ENCODE data around the gene DPYD. TPM values are rescaled to one million over a fixed set of nuclear protein-coding genes. Genes with fewer than 3 reads are reported as not detected.

DPYD gene
- total RNA-seq, 2 donors from 2014 or later = 9.2 to 17.5 TPM

- no peaks in the 10 kb centered on the region for H3K9me3 Mint-ChIP-seq
- no peak overlapping the region for H3K27ac Mint-ChIP-seq
- H3K36me3 Mint-ChIP-seq (ENCODE audit: low read depth) = no peaks in the 10 kb centered on the region
- no peaks in the 10 kb centered on the region for H3K27me3 Mint-ChIP-seq (ENCODE audit: insufficient read depth)
- Histone ChIP-seq H3K36me3 (ENCODE audit: control insufficient read depth, insufficient read depth, low read length) (no peaks in the 10 kb centered on the region), H3K4me1 (ENCODE audit: control insufficient read depth, insufficient read depth, low read length) (peaks cover 10% of the 10 kb centered on the region), H3K4me3 (ENCODE audit: low read length) (no peak overlapping the region), H3K27me3 (ENCODE audit: control insufficient read depth, insufficient read depth, low read length, poor library complexity, severe bottlenecking) (no peaks in the 10 kb centered on the region), H3K9me3 (ENCODE audit: control insufficient read depth, low read length) (no peaks in the 10 kb centered on the region), H3K9ac (ENCODE audit: extremely low read depth, low read length, poor library complexity, severe bottlenecking) (no peak overlapping the region), H3K27ac (ENCODE audit: low read depth, low read length) (no peak overlapping the region)
- TF ChIP-seq, protein P1, sequence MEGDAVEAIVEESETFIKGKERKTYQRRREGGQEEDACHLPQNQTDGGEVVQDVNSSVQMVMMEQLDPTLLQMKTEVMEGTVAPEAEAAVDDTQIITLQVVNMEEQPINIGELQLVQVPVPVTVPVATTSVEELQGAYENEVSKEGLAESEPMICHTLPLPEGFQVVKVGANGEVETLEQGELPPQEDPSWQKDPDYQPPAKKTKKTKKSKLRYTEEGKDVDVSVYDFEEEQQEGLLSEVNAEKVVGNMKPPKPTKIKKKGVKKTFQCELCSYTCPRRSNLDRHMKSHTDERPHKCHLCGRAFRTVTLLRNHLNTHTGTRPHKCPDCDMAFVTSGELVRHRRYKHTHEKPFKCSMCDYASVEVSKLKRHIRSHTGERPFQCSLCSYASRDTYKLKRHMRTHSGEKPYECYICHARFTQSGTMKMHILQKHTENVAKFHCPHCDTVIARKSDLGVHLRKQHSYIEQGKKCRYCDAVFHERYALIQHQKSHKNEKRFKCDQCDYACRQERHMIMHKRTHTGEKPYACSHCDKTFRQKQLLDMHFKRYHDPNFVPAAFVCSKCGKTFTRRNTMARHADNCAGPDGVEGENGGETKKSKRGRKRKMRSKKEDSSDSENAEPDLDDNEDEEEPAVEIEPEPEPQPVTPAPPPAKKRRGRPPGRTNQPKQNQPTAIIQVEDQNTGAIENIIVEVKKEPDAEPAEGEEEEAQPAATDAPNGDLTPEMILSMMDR (conservative IDR thresholded peaks at IDR 0.05) = no peak
- H3K4me3 Mint-ChIP-seq = no peak overlapping the region
- WGBS, 2 experiments (ENCODE audit: insufficient coverage in 1 of 2, insufficient read length in 1 of 2) = 97% methylated on average over 3 of the region's 3 CpGs; no CpG with 5 or more reads in 1 of the 2 experiments
- no peak for DNase-seq
- H3K4me1 Mint-ChIP-seq = peaks cover 15% of the 10 kb centered on the region
Observed at GRCh38 chr1:97505289-97505688, 415.5 kb downstream of the DPYD start.

DNA sequence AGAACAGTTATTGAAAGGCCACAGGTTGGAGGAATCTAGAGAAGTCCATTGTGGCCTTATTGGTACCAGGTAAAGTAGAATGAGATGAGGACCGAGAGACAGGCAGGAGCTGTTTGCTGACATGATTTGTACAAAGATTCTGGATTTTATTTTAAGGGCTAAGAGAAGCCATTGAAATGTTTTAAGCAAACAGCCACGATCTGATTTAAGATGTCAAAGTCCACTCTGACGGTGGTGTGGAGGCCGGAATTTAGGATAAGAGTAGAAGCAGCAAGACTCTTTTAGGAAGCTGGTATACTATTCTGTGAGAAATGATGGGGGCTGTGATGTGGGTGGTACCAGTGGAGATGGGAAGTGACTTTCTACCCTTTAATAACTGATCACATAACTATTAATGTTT lies 418.5 kb downstream of the DPYD start:
- no peaks in the 10 kb centered on the region for H3K36me3 Mint-ChIP-seq (ENCODE audit: low read depth)
- no peak overlapping the region for H3K4me3 Mint-ChIP-seq
- no peaks in the 10 kb centered on the region for H3K9me3 Mint-ChIP-seq
- Histone ChIP-seq H3K36me3 (ENCODE audit: control insufficient read depth, insufficient read depth, low read length) (no peaks in the 10 kb centered on the region), H3K27ac (ENCODE audit: low read depth, low read length) (no peak overlapping the region), H3K9ac (ENCODE audit: extremely low read depth, low read length, poor library complexity, severe bottlenecking) (no peak overlapping the region), H3K9me3 (ENCODE audit: control insufficient read depth, low read length) (no peaks in the 10 kb centered on the region), H3K4me1 (ENCODE audit: control insufficient read depth, insufficient read depth, low read length) (peaks cover 10% of the 10 kb centered on the region), H3K4me3 (ENCODE audit: low read length) (no peak overlapping the region), H3K27me3 (ENCODE audit: control insufficient read depth, insufficient read depth, low read length, poor library complexity, severe bottlenecking) (no peaks in the 10 kb centered on the region)
- TF ChIP-seq, protein P1 (conservative IDR thresholded peaks at IDR 0.05) = no peak
- no peak overlapping the region for H3K27ac Mint-ChIP-seq
- DNase-seq = no peak
- H3K4me1 Mint-ChIP-seq = peaks cover 15% of the 10 kb centered on the region
- no peaks in the 10 kb centered on the region for H3K27me3 Mint-ChIP-seq (ENCODE audit: insufficient read depth)
- WGBS, 2 experiments (ENCODE audit: insufficient coverage in 1 of 2, insufficient read length in 1 of 2) = 88 to 89% methylated on average over 3 to 4 of the region's 4 CpGs

GRCh38 chr1:97501628-97502027 lies 419.2 kb downstream of the DPYD start:
- 89% methylated on average over 3 of the region's 3 CpGs; no CpG with 5 or more reads in 1 of the 2 experiments for WGBS, 2 experiments (ENCODE audit: insufficient coverage in 1 of 2, insufficient read length in 1 of 2)
- Mint-ChIP-seq H3K27ac (no peak overlapping the region), H3K36me3 (ENCODE audit: low read depth) (no peaks in the 10 kb centered on the region), H3K4me1 (peaks cover 15% of the 10 kb centered on the region), H3K9me3 (no peaks in the 10 kb centered on the region), H3K27me3 (ENCODE audit: insufficient read depth) (no peaks in the 10 kb centered on the region), H3K4me3 (no peak overlapping the region)
- Histone ChIP-seq H3K27me3 (ENCODE audit: control insufficient read depth, insufficient read depth, low read length, poor library complexity, severe bottlenecking) (no peaks in the 10 kb centered on the region), H3K4me1 (ENCODE audit: control insufficient read depth, insufficient read depth, low read length) (peaks cover 10% of the 10 kb centered on the region), H3K4me3 (ENCODE audit: low read length) (no peak overlapping the region), H3K36me3 (ENCODE audit: control insufficient read depth, insufficient read depth, low read length) (no peaks in the 10 kb centered on the region), H3K9ac (ENCODE audit: extremely low read depth, low read length, poor library complexity, severe bottlenecking) (no peak overlapping the region), H3K27ac (ENCODE audit: low read depth, low read length) (no peak overlapping the region), H3K9me3 (ENCODE audit: control insufficient read depth, low read length) (no peaks in the 10 kb centered on the region)
- DNase-seq = no peak
- TF ChIP-seq, protein P1 (conservative IDR thresholded peaks at IDR 0.05) = no peak

Data from endodermal cell (in vitro differentiated cells).